OCI-LY7 (cell line): ENCODE data around the gene ELOVL5.

Experiments
- CTCF ChIP-seq: fragments of 200-600 bp; sonication (generic); conservative IDR thresholded peaks from 2 replicates; pipeline ENCODE4 v1.5.1; 2014; ENCODE audit warnings: mild to moderate bottlenecking, antibody characterized with exemption, low read length, moderate library complexity, mixed read lengths
- EZH2phosphoT487 ChIP-seq: fragments of 200-600 bp; sonication (generic); IDR thresholded peaks from 2 replicates; pipeline ENCODE4 v1.6.1; 2018; ENCODE audit warnings: low read depth, borderline replicate concordance, mild to moderate bottlenecking, mixed run types, antibody characterized with exemption, low read length, moderate library complexity, mixed read lengths

GRCh38 chr6:53394704-53395103, 46.0 kb upstream of the ELOVL5 start:
- TF ChIP-seq CTCF = no peak
- no peak for TF ChIP-seq EZH2phosphoT487
